Stimulated activated effector memory CD8-positive, alpha-beta T cell treated with anti-CD3 and anti-CD28 coated beads, Interleukin-12 subunit alpha, Interleukin-12 subunit beta, amount 100 ng/mL, for 72 hours (primary cell): ENCODE data around the gene BAIAP3.
"Not testable (repeated sequence)": the region's sequence is repeated elsewhere in the genome, so short reads cannot be mapped to it uniquely, and the experiment has no call there.

Experiments used
- ATAC-seq: fragments of 150-1000 bp; cut with Tn5 transposase; 2 replicates; pipeline ENCODE4 v1.10.0; 2021
- DNase-seq, 2 donors: peaks; one replicate each; pipeline ENCODE4 v3.0.0; 2021 to 2022; ENCODE audit warnings: low spot score in 2 of 2
- H3K27ac Mint-ChIP-seq: one replicate; pipeline ENCODE4 v1.8.0; 2022; ENCODE audit warnings: mild to moderate bottlenecking, mixed read lengths
- H3K36me3 Mint-ChIP-seq: one replicate; pipeline ENCODE4 v1.8.0; 2022; ENCODE audit warnings: mild to moderate bottlenecking, mixed read lengths
- H3K4me1 Mint-ChIP-seq: one replicate; pipeline ENCODE4 v1.8.0; 2022; ENCODE audit warnings: mixed read lengths
- H3K4me3 Mint-ChIP-seq: one replicate; pipeline ENCODE4 v1.8.0; 2022; ENCODE audit warnings: mild to moderate bottlenecking, mixed read lengths
- H3K9me3 Mint-ChIP-seq: one replicate; pipeline ENCODE4 v1.8.0; 2022; ENCODE audit warnings: mixed read lengths

The BAIAP3 gene

DNA sequence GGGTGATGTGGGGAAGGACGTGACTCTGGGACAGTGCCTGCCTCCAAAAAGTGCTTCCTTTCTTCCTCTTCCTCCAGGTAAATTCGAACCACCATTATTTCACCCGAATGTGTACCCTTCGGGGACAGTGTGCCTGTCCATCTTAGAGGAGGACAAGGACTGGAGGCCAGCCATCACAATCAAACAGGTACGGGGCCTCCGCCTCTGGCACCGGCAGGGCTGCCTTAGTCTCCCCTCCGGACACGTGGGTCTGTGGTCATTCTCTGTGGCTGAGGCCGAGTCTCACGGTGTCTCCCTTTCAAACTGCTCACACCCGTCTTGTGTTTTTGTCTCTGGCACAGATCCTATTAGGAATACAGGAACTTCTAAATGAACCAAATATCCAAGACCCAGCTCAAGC, 13.3 kb upstream of the BAIAP3 start:
- Mint-ChIP-seq H3K27ac (no peak overlapping the region), H3K4me1 (peaks cover 14% of the 10 kb centered on the region), H3K36me3 (peaks cover 100% of the 10 kb centered on the region), H3K4me3 (no peak overlapping the region), H3K9me3 (no peaks in the 10 kb centered on the region)
- no peak for DNase-seq
- ATAC-seq = no peak

DNA sequence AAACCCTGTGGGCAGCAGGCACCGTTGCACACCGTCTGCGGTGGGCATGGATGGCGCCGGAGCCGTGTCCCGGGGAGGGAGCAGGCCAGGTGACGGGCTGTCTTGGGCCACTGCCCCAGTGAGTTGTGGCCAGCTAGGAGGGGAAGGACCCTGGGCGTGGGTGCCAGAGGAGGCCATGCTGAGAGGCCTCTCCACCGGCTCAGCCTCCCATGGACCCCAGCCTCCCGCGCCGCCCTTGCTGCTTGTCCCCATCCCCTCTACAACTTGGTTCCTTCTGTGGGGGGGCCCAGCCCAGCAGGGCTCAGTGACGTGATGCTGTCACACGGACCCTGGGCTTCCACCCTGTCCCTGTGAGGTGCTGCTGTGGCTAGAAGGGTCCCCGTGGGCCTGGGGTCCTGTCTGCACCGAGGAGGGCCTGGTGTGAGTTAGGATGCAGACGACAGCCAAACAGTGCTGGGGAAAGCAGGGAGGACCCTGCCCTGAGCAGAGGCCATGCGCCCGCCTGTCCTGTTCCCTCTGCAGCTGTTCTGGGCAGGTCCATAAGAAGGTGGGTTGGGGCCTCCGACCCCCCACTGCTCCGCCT, 12.7 kb upstream of the BAIAP3 start:
- DNase-seq = no peak
- no peak overlapping the region for H3K4me3 Mint-ChIP-seq
- peaks cover 100% of the 10 kb centered on the region for H3K36me3 Mint-ChIP-seq
- H3K27ac Mint-ChIP-seq = no peak overlapping the region
- ATAC-seq = no peak
- H3K9me3 Mint-ChIP-seq = no peaks in the 10 kb centered on the region
- H3K4me1 Mint-ChIP-seq = peaks cover 14% of the 10 kb centered on the region

DNA sequence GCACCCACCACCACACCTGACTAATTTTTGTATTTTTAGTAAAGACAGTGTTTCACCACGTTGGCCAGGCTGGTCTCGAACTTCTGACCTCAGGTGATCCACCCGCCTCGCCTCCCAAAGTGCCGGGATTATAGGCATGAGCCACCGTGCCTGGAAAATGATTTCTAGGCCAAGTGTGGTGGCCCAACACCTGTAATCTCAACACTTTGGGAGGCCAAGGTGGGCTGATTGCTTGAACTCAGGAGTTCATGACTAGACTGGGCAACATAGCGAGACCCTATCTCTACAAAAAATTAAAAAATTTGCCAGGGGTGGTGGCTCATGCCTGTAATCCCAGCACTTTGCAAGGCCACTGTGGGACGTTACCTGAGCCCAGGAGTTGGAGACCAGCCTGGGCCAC, 11.0 kb upstream of the BAIAP3 start:
- ATAC-seq (no peak), DNase-seq (no peak)
- no peaks in the 10 kb centered on the region for H3K9me3 Mint-ChIP-seq
- no peak overlapping the region for H3K27ac Mint-ChIP-seq
- peaks cover 12% of the 10 kb centered on the region for H3K4me1 Mint-ChIP-seq
- H3K36me3 Mint-ChIP-seq = peaks cover 93% of the 10 kb centered on the region
- H3K4me3 Mint-ChIP-seq = no peak overlapping the region

DNA sequence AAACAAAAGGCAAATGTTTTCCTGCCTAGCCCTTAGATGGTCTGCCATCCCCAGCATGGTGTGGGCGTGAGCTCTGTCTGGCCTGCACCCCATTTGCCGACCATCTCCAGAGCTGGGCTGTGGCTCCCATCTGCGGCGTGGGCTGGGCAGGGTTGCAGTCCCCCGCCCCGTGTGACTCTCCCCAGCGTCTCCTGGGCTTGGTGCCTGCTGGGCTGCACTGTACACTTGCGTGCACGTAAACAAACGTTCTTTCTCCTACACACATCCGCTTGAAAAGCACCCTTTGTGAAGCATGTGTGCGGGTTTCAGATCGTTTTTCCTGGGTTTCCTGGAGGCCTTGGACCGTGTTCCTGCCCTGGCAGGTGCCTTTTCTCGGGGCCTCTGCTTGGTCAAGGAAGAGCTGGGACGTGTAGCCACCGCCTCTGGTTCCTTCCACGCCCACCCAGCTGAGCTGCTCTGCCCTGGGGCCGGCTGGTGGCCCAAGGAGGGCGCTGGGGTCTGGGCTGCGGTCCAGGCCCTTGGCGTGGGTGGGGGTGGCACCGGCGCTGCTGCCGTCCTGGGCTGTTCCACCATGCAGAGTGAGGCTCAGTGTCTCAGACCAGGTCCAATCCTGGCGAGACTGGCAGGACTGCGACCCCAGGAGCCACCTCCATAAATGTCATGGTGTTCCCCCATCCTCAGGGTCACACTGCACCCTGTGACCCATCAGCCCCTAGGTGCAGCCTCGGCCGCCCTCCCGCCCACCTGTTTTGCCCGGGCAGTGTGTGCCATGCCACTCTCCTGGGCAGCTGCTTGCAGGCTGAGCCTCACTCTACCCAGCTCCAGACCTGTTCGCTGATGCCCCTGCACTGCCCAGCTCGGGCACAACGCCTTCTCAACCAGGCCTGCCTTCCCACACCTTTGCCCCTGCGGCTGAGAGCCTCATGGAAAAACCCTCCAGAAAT, 9.9 kb upstream of the BAIAP3 start:
- ATAC-seq (no peak), DNase-seq (no peak)
- Mint-ChIP-seq H3K36me3 (peaks cover 81% of the 10 kb centered on the region), H3K27ac (no peak overlapping the region), H3K4me3 (no peak overlapping the region), H3K9me3 (no peaks in the 10 kb centered on the region), H3K4me1 (peaks cover under 1% of the 10 kb centered on the region)

DNA sequence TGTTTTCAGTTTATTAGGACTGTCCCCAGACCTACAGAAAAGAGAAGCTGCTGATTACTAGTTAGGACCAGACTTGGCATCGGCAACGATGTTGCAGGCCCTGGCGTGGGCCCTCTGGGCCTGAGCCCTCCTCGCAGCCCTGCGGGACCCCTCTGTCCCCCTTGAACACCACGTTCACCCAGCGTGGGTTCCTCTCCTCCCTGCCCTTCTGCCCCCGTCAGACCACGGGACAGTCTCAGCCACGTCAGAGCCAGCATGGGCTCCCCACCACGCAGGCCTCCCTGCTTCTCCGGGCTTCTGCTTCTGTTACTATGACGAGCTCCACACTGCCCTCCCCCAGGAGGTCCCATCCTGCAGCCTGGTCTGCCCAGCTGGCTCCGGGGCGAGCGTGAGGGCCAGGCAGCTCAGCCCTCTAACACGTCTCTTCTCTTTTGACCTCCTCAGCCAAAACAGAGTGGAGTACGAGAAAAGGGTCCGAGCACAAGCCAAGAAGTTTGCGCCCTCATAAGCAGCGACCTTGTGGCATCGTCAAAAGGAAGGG, 9.1 kb upstream of the BAIAP3 start:
- H3K4me3 Mint-ChIP-seq = no peak overlapping the region
- DNase-seq (no peak), ATAC-seq (no peak)
- H3K27ac Mint-ChIP-seq = no peak overlapping the region
- peaks cover 73% of the 10 kb centered on the region for H3K36me3 Mint-ChIP-seq
- no peaks in the 10 kb centered on the region for H3K9me3 Mint-ChIP-seq
- no peaks in the 10 kb centered on the region for H3K4me1 Mint-ChIP-seq

DNA sequence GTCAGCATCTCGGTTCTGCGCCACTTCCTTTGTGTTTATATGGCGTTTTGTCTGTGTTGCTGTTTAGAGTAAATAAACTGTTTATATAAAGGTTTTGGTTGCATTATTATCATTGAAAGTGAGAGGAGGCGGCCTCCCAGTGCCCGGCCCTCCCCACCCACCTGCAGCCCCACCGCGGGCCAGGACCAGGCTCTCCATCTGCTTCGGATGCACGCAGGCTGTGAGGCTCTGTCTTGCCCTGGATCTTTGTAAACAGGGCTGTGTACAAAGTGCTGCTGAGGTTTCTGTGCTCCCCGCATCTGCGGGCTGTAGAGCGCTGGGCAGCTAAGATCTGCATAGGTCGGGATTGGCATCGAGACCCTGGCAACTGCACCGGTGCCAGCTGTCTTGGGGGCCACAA, 8.2 kb upstream of the BAIAP3 start:
- Mint-ChIP-seq H3K36me3 (peaks cover 64% of the 10 kb centered on the region), H3K4me3 (no peak overlapping the region), H3K9me3 (no peaks in the 10 kb centered on the region), H3K27ac (no peak overlapping the region), H3K4me1 (no peaks in the 10 kb centered on the region)
- DNase-seq (no peak), ATAC-seq (no peak)

DNA sequence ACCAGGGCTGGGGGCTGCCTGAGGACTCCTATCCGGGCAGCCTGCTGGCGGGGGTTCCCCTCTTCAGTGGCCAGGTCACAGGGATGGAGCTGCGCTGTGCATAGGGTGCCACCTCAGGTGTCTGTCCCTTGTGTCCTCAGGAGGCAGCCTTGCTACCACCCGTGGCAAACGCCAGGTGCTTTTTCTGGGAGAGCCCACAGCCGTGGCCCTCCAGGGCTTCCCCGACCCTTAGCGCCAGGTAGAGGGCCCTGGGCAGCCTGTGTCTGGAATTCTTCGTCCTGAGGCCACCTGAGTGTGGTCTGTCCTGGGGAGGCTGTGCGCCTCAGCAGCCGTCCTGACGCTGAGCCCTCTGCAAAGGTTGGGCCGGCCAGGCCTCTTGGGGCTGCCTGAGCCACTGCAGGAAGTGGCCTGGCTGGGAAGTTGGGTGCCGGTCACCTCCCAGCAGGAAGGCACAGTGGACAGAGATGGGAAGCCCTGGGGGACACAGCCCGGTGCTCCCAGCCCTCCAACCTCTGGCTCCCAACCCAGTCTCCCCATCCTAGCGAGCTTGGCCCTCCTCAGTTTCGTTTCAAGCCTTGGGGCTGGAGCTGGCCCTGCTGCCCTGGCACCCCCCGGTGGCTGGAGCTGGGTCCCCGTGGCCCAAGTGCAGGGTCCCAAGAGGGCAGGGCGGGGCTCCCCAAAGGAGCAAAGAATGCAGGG, 7.6 kb upstream of the BAIAP3 start:
- no peak for DNase-seq
- Mint-ChIP-seq H3K4me1 (no peaks in the 10 kb centered on the region), H3K36me3 (peaks cover 59% of the 10 kb centered on the region), H3K27ac (no peak overlapping the region), H3K9me3 (no peaks in the 10 kb centered on the region), H3K4me3 (no peak overlapping the region)
- peak; percentile 36 for ATAC-seq

DNA sequence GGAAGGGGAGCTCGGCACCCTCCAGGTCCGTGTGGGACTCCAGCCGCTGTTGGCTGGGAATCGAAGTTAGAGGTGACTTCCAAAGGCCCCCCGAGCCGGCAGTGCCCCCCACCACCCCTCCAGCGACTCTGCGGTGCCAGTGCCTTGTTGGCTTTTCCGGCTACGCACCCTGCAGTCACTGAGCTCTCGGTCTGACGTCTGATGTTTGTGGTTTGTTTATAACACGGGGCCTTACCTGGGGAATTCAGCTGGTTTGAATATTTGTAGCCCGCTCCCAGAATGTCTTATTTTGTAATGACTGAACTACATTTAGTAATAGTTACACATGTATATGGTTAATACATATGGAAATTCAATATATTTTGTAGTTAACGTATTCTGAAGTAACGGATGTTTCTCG, 7.1 kb upstream of the BAIAP3 start:
- DNase-seq (no peak), ATAC-seq (no peak)
- H3K4me3 Mint-ChIP-seq = no peak overlapping the region
- peaks cover 53% of the 10 kb centered on the region for H3K36me3 Mint-ChIP-seq
- H3K4me1 Mint-ChIP-seq = peaks cover 4% of the 10 kb centered on the region
- H3K9me3 Mint-ChIP-seq = no peaks in the 10 kb centered on the region
- no peak overlapping the region for H3K27ac Mint-ChIP-seq

DNA sequence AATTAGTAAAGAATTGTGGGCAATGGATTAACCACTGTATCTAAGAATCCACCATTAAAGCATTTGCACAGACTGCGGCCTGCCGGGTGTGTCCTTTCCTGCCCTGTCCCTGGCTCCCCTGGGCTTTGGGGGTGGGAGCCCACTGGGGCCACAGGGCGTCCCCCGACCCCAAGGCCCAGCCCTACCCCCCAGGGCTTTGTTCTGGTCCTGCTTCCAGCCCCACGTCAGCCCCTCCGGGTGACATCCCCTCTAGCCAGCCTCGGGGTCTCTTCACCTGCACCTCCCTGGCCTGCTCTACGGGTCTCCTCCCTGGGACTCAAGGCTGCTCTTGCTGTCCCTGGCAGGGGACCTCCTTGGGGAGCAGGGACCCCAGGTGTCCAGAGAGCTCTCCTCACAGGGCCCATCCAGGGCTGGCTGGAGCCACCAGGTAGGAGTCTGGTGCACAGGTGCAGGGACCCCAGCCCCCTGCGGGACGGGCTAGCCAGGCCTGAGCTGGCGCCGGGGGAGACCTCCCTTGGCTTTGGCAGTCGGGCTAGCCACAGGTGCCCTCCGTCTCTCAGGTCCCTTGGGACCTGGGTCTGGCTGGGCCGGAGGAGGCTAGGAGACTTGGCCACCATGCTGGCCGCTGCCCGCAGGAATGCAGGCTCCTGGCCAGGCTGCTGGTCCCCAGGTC, 6.4 kb upstream of the BAIAP3 start:
- ATAC-seq (no peak), DNase-seq (no peak)
- H3K27ac Mint-ChIP-seq = no peak overlapping the region
- H3K36me3 Mint-ChIP-seq = peaks cover 46% of the 10 kb centered on the region
- no peak overlapping the region for H3K4me3 Mint-ChIP-seq
- H3K4me1 Mint-ChIP-seq = peaks cover 10% of the 10 kb centered on the region
- H3K9me3 Mint-ChIP-seq = no peaks in the 10 kb centered on the region

DNA sequence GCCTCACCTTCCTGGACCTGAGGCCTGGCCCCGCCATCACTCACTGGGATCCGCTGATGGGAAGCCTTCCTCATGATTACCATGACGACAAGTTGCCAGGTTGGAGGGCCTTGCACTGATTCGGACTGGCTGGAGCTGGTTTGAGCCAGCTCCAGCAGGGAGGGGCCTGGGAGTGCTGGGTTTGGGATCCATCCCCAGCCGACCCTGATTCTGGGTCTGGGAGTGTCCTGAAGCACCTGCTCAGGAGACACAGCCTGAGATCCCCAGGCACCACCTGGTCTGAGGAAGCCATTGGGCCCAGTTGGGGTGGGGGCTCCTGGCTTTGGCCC, 5.9 kb upstream of the BAIAP3 start:
- ATAC-seq = no peak
- peaks cover 41% of the 10 kb centered on the region for H3K36me3 Mint-ChIP-seq
- H3K4me3 Mint-ChIP-seq = no peak overlapping the region
- peaks cover 15% of the 10 kb centered on the region for H3K4me1 Mint-ChIP-seq
- no peaks in the 10 kb centered on the region for H3K9me3 Mint-ChIP-seq
- H3K27ac Mint-ChIP-seq = no peak overlapping the region
- DNase-seq = no peak

DNA sequence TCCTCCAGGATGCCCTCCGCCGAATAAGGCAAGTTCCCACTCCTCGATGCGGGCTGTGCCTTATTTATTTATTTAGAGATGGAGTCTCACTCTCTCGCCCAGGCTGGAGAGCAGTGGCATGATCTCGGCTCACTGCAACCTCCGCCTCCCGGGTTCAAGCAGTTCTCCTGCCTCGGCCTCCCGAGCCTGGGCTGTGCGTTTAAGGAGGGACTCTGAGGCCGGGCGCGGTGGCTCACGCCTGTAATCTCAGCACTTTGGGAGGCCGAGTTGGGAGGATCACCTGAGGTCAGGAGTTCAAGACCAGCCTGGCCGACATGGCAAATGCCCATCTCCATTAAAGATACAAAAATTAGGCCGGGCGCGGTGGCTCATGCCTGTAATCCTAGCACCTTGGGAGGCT, 5.3 kb upstream of the BAIAP3 start:
- peaks cover 36% of the 10 kb centered on the region for H3K36me3 Mint-ChIP-seq
- not testable (repeated sequence) for H3K27ac Mint-ChIP-seq, H3K9me3 Mint-ChIP-seq

DNA sequence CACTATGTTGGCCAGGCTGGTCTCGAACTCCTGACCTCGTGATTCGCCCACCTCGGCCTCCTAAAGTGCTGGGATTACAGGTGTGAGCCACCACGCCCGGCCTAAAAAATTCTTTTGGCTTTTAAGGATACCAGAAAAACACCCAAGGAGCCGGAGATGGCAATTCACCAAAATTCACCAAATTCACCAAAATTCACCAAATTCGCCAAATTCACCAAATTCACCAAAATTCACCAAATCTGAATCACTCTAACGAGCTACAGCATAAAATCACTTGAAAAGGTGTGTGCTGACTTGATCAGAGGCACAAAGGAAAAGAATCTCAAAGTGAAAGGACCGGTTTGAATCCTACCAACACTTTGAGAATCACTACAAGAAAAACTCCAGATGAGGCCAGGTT, 4.5 kb upstream of the BAIAP3 start:
- not testable (repeated sequence) for ATAC-seq, H3K9me3 Mint-ChIP-seq, H3K4me3 Mint-ChIP-seq, H3K27ac Mint-ChIP-seq, DNase-seq
- peaks cover 17% of the 10 kb centered on the region for H3K4me1 Mint-ChIP-seq
- peaks cover 27% of the 10 kb centered on the region for H3K36me3 Mint-ChIP-seq

More for the DNA sequence above, 5.3 kb upstream of the BAIAP3 start:
- not testable (repeated sequence) for ATAC-seq, H3K4me3 Mint-ChIP-seq, DNase-seq
- H3K4me1 Mint-ChIP-seq = peaks cover 17% of the 10 kb centered on the region

DNA sequence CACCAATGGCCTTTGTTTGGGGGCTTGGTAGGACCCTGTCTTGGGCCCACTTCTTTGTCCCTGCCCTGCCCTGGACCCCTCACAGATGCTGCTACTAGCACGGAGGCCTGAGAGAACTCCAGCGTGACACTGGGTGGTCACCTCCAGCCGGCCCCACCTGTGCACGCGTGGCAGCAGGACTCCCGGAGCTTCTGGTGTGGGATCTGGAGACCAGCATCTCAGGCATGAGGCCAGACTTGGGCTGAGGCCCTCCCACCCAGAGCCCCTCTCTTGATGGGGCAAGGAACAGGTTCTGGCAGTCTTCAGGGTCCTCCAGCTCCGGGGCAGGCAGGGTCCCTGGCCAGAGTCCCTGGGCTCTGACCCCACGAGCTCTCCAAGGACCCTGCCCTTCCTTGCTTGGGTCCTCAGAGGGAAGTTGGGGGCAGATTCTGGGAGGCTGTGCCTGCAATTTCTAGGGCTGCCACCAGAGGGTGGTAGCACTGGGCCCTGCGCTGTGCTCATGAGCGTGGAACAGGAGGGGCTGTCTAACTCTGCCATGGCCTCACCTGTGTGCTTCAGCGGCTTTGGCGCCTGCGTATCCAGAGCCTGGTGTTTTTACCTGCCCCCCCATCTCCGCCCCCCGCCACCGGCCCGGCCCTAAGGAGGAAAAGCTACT, 3.1 kb upstream of the BAIAP3 start:
- Mint-ChIP-seq H3K4me3 (no peak overlapping the region), H3K36me3 (peaks cover 13% of the 10 kb centered on the region), H3K27ac (no peak overlapping the region), H3K4me1 (peaks cover 17% of the 10 kb centered on the region), H3K9me3 (no peaks in the 10 kb centered on the region)
- DNase-seq (peak in 1 of 2 donors; percentile 56), ATAC-seq (no peak)

DNA sequence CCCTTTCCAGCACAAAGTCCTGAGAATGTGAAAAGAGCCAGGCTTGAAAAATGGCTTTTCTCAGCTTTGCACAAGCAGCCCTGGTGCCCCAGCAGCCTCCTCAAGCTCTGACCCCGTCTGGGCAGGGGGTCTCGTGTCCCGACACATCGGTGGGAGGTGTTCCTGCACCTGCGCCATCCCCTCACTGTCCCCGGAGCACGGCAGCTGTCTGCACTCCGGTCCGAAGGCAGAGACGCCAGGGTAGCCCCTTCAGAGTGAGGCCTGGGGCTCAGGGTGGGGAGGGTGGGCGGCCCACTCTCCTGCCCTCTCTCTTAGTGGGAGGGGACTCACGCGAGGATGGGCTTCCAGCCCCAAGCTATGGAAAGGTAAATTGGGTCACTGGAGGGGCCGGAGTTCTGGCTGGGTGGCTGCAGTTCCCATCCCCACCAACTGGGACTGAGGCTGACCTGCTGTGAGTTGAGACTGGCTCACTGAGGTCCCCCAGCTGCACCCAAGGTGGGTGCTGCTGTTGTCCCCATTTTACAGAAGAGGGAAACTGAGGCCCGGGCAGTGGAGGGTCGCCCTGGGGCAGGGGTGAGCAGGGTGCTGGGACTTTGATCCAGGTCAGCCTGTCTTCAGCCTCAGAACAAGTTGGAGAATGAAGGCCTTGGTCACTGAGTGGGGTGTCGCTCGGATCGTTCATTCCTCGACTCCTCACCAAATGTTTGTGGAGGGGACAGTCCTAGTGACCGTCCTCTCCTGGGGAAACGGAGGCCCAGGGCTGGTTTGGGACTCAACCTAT, 2.3 kb upstream of the BAIAP3 start:
- Mint-ChIP-seq H3K4me1 (peaks cover 17% of the 10 kb centered on the region), H3K4me3 (peak overlapping the region; percentile 73), H3K36me3 (peaks cover 7% of the 10 kb centered on the region), H3K9me3 (no peaks in the 10 kb centered on the region), H3K27ac (peak overlapping the region; percentile 76)
- DNase-seq = no peak
- ATAC-seq = no peak
